Peyer's patch (tissue), 4 donors: Measurements from ENCODE around the gene PROP1. TPM values are rescaled to one million over a fixed set of nuclear protein-coding genes. Genes with fewer than 3 reads are reported as not detected.
"Not testable (repeated sequence)": the region's sequence is repeated elsewhere in the genome, so short reads cannot be mapped to it uniquely, and the experiment has no call there.

Experiments used
- DNase-seq, 3 donors: peaks; one replicate each; pipeline ENCODE4 v3.0.0-alpha.2; 2017 to 2019
- H3K27ac ChIP-seq, 4 donors: fragments of 200-600 bp; sonication (generic); one replicate each; pipeline ENCODE4 v1.5.1; 2016 to 2019
- H3K27me3 ChIP-seq, 2 donors: fragments of 200-600 bp; sonication (generic); one replicate each; pipeline ENCODE4 v1.5.1; 2019
- H3K36me3 ChIP-seq, 3 donors: fragments of 200-600 bp; sonication (generic); one replicate each; pipeline ENCODE4 v1.5.1; 2016 to 2019
- H3K4me1 ChIP-seq, 4 donors: fragments of 200-600 bp; sonication (generic); one replicate each; pipeline ENCODE4 v1.5.1; 2016 to 2019
- H3K4me3 ChIP-seq, 4 donors: fragments of 200-600 bp; sonication (generic); 1 replicate in 3 of 4; 2 replicates in 1 of 4; pipeline ENCODE4 v1.5.1; 2016 to 2019; ENCODE audit warnings: mild to moderate bottlenecking in 1 of 4
- H3K9me3 ChIP-seq, 4 donors: fragments of 200-600 bp; sonication (generic); one replicate each; pipeline ENCODE4 v1.5.1; 2016 to 2019; ENCODE audit warnings: mild to moderate bottlenecking in 1 of 4
- CTCF ChIP-seq, 6 experiments: fragments of 450-650 bp in 4 of 6; fragments of 200-600 bp in 2 of 6; sonication (generic) in 1 of 6; IDR thresholded peaks; one replicate each; pipeline ENCODE4 v1.5.1; 2017 to 2019; ENCODE audit warnings: antibody characterized with exemption in 6 of 6, mild to moderate bottlenecking in 3 of 6, moderate library complexity in 1 of 6
- POLR2A ChIP-seq, 2 donors: fragments of 450-650 bp; IDR thresholded peaks; one replicate each; pipeline ENCODE4 v1.5.1; 2017; ENCODE audit warnings: antibody characterized with exemption in 2 of 2, mild to moderate bottlenecking in 2 of 2, moderate library complexity in 2 of 2
- total RNA-seq, 4 donors: library from RNA; depleted of rRNA; stranded (reverse); fragments of >200 nt; gene quantifications; one replicate each; pipeline ENCODE4 v1.1.0, GENCODE V29; 2016

PROP1 gene
- total RNA-seq, 4 donors from 2014 or later = not detected

- Histone ChIP-seq H3K9me3 (no peaks in the 10 kb centered on the region), H3K4me1 (no peaks in the 10 kb centered on the region), H3K27me3 (peaks cover 0 to 9% of the 10 kb centered on the region in 2 donors), H3K4me3 (no peak overlapping the region), H3K27ac (no peak overlapping the region), H3K36me3 (no peaks in the 10 kb centered on the region)
- TF ChIP-seq CTCF (IDR thresholded peaks at IDR 0.05) (no peak), POLR2A (IDR thresholded peaks at IDR 0.05) (no peak)
- no peak for DNase-seq
These were observed 13.1 kb downstream of the PROP1 start for GRCh38 chr5:177982956-177983355.

- H3K27ac ChIP-seq = no peak overlapping the region
These were observed 13.8 kb downstream of the PROP1 start for GRCh38 chr5:177982072-177982727.

GRCh38 chr5:177981296-177982071 is 14.6 kb downstream of the PROP1 start:
- peak in 2 of 3 donors; percentile 1 to 31 for DNase-seq
- H3K9me3 ChIP-seq = no peaks in the 10 kb centered on the region
- no peak overlapping the region for H3K4me3 ChIP-seq
- H3K27me3 ChIP-seq = peaks cover 0 to 9% of the 10 kb centered on the region in 2 donors
- no peaks in the 10 kb centered on the region for H3K36me3 ChIP-seq
- H3K27ac ChIP-seq = no peak overlapping the region
- TF ChIP-seq CTCF (IDR thresholded peaks at IDR 0.05) (no peak), POLR2A (IDR thresholded peaks at IDR 0.05) (no peak)
- no peaks in the 10 kb centered on the region for H3K4me1 ChIP-seq

More at GRCh38 chr5:177982072-177982727, 13.8 kb downstream of the PROP1 start:
- Histone ChIP-seq H3K36me3 (no peaks in the 10 kb centered on the region), H3K9me3 (no peaks in the 10 kb centered on the region), H3K4me1 (no peaks in the 10 kb centered on the region), H3K27me3 (peaks cover 0 to 9% of the 10 kb centered on the region in 2 donors), H3K4me3 (no peak overlapping the region)
- peak in 2 of 3 donors; percentile 14 to 43 for DNase-seq
- TF ChIP-seq POLR2A (IDR thresholded peaks at IDR 0.05) (no peak), CTCF (IDR thresholded peaks at IDR 0.05) (peak in 3 of 6 experiments; percentile 8 to 27 (median 10))

- no peak overlapping the region for H3K27ac ChIP-seq
These were observed 15.3 kb downstream of the PROP1 start for GRCh38 chr5:177980743-177981151.

GRCh38 chr5:177977600-177977999 is 18.4 kb downstream of the PROP1 start:
- H3K9me3 ChIP-seq, H3K4me1 ChIP-seq: not testable (repeated sequence)
- peak in 1 of 3 donors; percentile 4 for DNase-seq

More at GRCh38 chr5:177980743-177981151, 15.3 kb downstream of the PROP1 start:
- H3K9me3 ChIP-seq = no peaks in the 10 kb centered on the region
- H3K4me1 ChIP-seq = no peaks in the 10 kb centered on the region
- TF ChIP-seq CTCF (IDR thresholded peaks at IDR 0.05) = no peak
- no peak for TF ChIP-seq POLR2A (IDR thresholded peaks at IDR 0.05)
- H3K27me3 ChIP-seq = peaks cover 0 to 9% of the 10 kb centered on the region in 2 donors
- H3K36me3 ChIP-seq = no peaks in the 10 kb centered on the region
- peak in 2 of 3 donors; percentile 3 to 28 for DNase-seq
- no peak overlapping the region for H3K4me3 ChIP-seq

GRCh38 chr5:177973066-177973635 is 22.9 kb downstream of the PROP1 start:
- Histone ChIP-seq H3K27ac (no peak overlapping the region), H3K4me1 (no peaks in the 10 kb centered on the region), H3K9me3 (no peaks in the 10 kb centered on the region), H3K27me3 (no peaks in the 10 kb centered on the region), H3K36me3 (no peaks in the 10 kb centered on the region), H3K4me3 (no peak overlapping the region)
- DNase-seq = peak in 1 of 3 donors; percentile 7
- TF ChIP-seq CTCF (IDR thresholded peaks at IDR 0.05) = no peak
- TF ChIP-seq POLR2A (IDR thresholded peaks at IDR 0.05) = no peak

More at GRCh38 chr5:177977600-177977999, 18.4 kb downstream of the PROP1 start:
- not testable (repeated sequence) for H3K36me3 ChIP-seq, H3K4me3 ChIP-seq, H3K27ac ChIP-seq, H3K27me3 ChIP-seq
